Daoy (cell line): ENCODE measurements around the gene NAA11. TPM values are rescaled to one million over a fixed set of nuclear protein-coding genes. Genes with fewer than 3 reads are reported as not detected.
A peak's percentile ranks its signal among the peaks of the same experiment; 100 is the strongest.

Source experiments
- DNase-seq: peaks from one replicate; pipeline ENCODE4 v3.0.0-alpha.2; 2015; ENCODE audit warnings: low read depth
- total RNA-seq: library from RNA; depleted of rRNA; stranded (reverse); fragments of >200 nt; shearing (Covaris generic); gene quantifications from 2 replicates; pipeline ENCODE4 v1.2.3, GENCODE V29; 2014; rRNA removed

Gene NAA11
- 10.2 and 10.9 TPM in 2 replicates for total RNA-seq

DNA sequence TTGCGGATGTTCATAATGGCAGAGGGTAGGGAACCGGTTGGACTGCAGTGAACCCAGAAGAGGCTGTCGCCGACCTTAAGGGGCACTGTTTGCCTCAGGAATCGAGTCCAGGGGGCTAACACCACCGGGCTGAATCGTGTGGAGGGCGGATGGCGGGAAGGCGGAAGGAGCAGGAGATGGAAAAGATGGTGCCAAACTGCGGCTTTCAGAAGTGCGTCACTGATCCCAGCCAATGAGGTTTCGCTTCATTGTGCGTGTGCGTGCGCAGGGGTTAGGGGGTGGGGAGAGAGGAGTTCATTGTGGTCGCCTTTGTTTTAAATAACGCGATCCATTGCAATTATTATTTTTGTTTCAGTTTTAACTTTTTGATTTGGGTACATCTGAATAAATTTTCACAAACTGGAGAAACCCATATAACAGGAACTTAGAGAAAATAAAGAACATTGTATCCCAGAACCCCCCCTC lies at the start of gene NAA11:
Gene NAA11, minus strand, starts transcription at position 198 of the 465 bp plus-strand sequence. Its CDS starts 184 bp downstream, at position 14.
- DNase-seq = peak; percentile 61

DNA sequence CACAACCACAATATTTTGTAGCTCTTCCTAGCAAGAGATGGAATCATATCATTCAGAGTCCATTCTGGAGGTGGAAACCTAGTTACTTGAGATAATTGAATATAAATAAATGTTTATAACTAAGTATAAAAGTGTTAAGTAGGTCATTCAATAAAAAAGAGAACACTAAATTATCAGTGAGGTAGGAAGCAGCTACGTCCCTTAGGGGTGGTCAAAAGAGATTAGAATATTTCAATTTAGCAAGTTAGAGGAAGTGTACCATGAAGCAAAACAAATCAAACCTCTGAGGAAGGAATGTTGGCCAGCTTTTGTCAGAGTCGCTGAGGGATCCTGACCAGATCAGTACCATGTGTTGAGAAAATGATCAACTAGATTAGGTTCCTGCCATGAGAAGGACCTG lies 44.2 kb upstream of the NAA11 start:
- no peak for DNase-seq

DNA sequence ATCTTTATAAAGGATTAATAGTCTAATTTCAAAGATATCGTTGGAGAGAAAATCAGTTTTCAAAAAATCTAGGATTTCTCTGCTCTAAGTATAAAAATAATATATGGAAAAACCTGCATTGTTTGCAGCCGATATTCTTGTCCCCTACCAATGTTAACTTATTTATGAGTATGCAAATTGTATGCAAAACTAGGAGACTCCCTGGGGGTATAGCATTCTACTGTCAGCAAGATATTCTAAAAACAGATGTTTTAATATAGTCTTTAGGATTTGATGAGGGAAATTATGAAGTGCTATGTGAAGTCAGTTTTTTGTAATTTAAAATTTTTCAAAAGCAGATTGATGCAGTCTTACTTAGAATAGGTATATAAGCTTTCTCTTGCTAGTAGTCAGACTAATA lies 41.2 kb upstream of the NAA11 start:
- DNase-seq = no peak

DNA sequence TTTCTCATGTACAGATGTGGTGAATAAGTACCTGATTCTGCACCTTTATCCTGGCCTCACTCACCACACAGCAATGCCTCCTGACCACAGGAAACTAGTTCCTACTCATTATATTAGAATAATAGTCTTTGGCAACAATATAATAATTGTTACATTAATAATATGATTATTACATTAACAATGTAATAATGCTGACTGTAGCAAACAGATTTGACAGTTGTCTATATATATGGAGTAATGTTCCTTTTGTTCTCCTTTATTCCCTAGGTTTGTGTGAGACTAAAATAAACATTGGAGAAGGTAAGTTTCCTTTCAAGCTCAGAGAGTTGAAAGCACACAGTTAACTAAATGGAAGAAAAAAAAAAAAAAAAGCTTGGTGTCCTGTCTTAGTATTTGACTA lies 40.6 kb upstream of the NAA11 start:
- no peak for DNase-seq

DNA sequence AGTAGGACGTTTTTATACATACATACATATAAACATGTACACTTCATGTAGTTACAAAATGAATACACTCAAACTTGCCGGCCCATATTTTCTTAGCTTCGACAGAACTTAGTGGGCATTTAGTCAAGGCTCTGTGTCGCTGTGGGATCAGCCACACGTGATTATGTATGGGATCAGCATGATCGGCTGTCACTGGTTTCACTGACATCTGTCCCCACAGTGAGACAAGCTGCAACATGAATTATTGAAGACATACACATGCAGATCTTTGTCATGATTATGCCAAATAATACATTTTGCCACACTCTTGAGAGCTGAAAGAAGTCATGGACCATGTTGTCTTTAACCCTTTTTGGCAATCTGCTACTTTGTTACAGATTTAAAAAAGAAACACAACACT lies 38.2 kb upstream of the NAA11 start:
- DNase-seq = no peak

DNA sequence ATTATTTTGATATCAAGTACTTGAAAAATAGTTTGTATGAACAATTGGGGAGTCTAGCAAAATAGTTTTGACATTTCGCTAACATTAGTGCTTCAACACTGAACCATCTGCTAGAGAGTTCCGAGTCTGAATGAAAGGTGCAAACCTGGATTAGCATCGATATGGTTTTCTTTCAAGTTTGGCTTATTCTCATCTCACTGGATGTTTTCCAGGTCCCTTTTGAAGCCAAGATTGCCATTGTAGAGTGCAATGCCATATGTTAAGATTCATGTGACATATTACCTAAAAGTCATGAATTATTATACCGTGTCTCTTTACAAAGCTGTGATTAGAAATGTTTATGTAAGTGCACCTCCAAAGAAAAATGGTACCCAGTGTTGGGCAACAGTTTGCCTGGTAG lies 36.8 kb upstream of the NAA11 start:
- no peak for DNase-seq

DNA sequence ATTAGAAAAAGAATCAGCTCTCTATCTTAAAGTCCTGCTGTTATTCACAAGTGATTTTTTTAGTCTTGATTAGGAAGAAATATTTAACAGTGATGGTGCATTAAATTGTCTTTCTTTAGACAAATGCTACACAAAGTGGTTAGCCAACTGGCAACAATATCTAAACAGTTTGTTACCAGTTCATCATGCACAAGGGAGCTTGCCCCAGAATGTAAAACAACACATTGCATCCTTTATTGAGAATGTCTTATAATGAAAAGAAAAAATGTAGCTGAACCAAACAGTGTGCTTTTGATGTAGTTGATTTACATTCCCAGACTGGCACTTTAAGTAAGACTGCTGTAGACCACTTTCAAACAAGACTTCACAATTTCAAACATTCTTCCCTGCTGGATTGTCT lies 34.1 kb upstream of the NAA11 start:
- DNase-seq = no peak

DNA sequence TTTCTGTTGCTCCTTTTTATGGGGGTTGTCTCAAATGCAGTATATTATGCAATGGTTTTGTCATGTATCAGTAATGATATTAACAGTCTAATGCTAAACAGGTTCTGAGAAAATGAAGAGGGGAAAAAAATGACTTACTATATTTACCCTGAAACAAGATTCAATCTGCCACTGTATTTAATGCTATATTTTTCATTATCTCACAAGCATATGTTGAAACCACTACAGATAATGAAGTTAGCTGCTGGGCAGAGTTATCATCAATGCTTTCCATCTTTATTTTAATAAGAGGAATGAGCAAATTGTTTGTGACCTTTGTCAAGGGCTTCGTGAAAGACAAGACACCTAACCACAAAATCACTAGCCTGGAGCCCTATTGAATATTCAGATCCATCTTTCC lies 32.6 kb upstream of the NAA11 start:
- DNase-seq = no peak

DNA sequence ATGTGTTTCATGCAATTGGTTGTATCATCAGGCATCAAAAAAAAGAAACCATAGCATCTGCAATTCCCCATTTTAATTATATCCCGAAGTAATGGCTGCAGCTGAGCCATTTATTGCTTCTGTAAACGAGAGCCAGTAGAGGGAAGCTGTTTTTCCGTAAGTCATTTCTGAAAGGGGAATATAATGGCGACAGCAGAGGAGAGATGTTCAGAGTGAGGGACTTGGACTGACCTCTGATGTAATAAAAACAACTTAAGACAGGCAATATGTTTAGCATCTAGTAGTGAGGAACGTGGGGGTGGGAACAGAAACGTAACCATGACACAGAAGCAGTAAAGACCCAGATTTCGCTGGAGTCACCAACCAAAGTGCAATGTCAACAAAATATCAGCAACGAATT lies 31.5 kb upstream of the NAA11 start:
- DNase-seq = no peak

DNA sequence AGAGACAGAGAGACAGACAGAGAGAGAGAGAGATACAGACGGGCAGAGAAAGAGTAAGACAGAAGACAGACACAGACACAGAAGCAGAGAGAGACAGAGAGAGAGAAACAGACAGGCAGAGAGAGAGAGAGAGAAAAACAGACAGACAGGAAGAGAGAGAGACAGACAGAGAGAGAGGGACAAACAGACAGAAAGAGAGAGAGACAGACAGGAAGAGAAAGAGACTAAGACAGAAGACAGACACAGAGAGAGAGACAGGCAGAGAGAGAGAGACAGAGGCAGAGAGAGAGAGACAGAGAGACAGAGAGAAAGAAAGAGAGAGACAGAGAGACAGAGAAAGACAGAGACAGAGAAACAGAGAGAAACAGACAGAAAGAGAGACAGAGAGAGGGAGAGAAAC lies 27.2 kb upstream of the NAA11 start:
- no peak for DNase-seq

DNA sequence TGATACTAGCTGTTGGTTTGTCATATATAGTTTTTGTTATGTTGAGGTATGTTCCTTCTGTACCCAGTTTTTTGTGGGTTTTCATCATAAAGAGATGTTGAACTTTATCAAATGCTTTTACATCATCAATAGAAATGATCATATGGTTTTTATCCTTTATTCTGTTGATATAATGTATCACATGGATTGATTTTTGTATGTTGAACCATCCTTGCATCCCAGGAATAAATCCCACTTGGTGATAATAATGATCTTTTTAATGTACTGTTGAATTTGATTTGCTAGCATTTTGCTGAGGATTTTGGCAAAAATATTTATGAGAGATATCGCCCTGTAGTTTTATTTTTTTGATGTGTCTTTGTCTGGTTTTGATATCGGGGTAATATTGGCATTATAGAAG lies 22.5 kb upstream of the NAA11 start:
- no peak for DNase-seq

DNA sequence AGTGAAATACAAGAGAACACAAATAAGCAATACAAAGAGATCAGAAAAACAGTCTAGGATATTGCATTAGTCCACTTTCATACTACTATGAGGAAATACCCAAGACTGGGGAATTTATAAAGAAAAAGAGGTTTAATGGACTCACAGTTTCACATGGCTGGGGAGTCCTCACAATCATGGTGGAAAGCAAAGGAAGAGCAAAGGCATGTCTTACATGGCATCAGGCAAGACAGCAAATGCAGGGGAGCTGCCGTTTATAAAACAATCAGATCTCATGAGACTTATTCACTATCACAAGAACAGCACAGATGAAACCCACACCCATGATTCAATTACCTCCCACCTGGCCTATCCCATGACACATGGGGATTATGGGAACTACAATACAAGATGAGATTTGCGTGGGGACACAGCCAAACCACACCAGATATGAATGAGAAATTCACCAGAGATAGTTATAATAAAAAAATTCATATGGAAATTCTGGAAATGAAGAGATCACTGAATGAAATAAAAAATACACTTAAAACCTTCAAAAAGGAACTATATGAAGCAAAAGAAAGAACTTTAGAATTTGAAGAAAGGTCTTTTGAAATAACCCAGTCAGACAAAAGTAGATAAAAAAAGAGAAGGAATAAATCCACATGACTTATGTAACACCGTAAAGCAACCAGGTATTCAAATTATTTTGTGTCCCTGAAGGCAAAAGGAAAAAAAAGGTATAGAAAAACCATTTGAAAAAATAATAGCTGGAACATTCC lies 16.2 kb upstream of the NAA11 start:
- no peak for DNase-seq

DNA sequence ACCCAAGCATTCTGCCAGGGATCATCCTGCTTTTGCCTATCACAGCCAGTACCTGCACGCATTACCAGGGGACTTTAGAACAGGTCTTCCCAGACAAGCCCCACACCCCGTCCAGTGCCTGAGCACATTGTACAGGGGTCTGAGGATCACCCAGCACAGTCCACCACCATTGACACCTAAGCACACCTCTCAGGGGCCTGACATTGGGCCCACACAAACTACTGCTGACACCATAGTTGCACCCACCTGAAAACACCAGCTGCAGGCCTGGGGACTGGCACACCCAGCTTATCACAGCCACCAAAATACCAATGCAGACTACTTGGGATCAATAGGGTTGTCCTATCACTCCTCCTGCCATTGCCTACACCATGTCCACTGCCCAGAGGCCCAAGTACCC lies 14.7 kb upstream of the NAA11 start:
- DNase-seq = no peak

DNA sequence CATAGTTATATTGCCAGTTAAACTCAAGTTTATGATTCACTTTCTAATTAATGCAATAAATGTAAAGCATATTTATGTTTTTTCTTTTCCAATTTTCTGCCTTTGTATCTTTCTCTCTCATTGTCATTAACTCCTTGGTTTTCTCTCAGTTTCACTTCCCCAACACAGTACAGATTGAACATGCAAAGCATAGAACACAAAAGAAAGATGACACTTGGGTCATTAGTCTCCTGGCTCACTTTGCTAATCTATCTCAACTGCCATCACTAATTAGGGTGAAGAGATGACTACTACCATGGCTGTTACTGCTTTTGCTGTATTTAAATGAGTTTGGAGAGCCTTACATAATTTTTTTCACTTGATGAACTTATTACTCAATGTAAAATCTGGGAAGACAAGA lies 12.3 kb upstream of the NAA11 start:
- no peak for DNase-seq

DNA sequence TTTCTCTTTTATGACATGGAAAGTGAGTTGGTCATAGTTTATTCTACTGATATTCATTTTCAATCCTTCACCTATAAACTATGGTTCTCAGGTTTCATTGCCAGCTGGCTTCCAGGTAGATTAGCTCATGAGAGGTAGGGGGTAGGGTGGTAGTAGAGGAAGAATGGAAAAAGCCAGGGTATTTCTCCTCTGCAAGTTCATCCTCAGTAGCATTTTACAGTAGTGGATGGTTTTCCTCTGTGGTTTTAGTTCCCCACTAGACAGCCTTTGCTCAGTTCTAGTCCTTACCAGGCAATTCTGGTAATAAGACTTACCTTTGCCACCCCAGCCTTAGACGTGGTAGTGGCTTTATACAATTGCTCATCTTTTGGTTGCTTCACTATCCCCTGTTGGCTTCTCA lies 8.9 kb upstream of the NAA11 start:
- DNase-seq = no peak

DNA sequence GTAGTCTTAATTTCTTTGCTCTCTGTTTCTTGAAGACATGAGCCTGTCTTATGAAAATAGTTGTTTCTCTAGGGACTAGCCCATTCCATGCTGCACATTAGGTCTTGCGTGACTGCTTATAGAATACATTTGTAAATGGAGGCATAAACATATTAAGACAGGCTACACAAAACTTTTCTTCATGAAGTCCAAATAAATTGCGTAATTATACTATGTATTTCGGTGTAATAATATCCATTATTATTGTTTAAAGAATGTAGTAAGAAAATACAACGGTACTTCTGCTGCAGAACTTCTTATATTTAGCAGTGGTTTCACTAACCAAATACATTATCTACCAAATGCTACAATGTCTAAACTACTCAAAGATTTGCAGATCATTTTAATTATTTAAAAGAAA lies 8.5 kb upstream of the NAA11 start:
- no peak for DNase-seq

DNA sequence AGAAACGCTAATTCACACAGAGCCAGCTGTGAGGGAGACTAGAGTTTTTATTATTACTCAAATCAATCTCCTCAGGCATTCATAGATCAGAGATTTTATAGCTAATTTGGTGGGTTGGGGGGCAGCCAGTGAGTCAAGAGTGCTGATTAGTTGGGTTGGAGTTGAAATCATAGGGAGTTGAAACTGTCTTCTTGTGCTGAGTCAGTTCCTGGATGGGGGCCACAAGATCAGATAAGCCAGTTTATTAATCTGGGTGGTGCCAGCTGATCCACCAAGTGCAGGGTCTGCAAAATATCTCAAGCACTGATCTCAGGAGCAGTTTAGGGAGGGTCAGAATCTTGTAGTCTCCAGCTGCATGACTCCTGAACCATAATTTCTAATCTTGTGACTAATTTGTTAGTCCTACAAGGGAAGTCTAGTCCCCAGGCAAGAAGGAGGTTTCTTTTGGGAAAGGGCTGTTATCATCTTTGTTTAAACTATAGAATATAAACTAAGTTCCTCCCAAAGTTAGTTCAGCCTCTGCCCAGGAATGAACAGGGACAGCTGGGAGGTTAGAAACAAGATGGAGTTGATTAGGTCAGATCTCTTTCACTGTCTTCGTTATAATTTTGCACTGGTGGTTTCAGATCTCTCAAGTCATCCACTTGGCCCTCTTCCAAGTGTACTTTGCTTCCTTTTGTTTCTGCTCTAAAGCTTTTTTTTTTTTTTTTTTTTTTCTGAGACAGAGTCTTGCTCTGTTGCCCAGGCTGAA lies 5.4 kb upstream of the NAA11 start:
- DNase-seq = peak; percentile 40

DNA sequence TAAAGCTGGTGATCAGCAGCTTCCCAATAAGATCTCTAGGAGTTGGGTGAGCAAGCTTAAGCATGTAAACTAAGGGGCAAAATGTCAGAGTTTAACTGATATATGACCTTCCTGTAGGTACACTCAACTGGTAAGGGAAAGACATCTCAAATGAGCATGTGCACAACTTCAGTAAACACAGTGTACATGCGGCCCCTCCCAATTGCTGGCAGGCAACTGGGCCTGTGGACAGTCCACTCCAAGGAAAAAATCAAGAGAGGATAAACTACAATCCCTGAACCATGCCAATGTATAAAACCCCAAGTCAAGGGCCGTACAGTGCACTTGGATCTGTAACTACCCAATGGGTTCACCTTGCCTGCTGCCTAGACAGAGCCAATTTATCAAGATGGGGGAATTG lies 4.9 kb upstream of the NAA11 start:
- no peak for DNase-seq

DNA sequence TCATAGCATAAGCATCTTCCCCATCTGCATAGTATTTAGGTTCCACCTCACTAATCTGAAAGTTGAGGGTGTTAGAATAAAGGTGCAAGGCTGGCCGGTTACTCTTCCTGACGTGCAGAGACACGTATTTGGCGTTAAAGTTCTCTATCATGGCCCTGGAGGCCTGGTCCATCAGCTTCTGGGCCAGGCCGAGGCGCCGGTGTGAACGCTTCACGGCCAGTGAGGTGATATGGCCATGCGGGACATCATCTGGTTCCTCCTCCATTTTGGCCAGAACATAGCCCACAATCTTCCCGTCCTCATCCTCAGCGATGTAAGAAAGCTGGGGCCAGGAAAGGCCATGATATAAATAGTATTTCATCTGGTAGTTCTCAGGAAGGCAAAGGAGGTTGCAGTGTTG lies 425 bp downstream of the NAA11 start:
- no peak for DNase-seq

DNA sequence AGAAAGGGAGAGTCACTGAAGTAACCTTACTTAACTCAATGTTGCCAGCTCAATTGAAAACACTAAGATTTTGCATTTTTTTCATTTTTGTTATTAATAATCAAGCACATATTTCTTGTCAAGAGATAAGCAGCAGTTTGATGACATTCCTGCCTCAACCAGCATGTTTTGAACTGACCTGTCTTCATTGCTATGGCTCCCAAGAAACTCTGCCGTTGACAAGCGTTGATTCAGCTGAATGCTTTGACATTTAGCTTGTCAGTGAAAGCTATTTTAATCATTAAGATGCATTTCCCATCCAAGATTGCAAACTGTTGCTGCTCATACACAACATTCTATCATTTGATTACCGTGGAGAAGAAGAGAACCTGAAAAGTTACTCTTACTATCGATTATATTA lies 5.9 kb downstream of the NAA11 start:
- DNase-seq = no peak

DNA sequence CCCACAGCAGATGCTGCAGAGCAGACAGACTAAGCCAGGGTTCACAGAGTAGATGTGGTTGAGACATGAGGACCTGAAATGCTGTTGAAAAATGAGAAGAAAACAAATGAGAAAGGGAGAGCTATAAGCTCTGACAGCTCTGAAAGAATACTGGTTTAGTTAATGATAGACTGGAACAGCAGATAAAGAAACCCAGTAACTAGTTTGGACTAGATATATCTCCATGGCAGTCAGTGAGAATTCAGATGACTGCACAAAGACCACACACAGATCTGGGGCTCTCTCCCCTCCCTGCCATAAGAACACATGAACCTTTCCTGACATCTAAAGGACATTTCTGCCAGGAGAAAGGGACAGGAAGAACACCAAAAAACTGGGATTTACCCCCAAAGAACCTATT lies 8.2 kb downstream of the NAA11 start:
- no peak for DNase-seq

DNA sequence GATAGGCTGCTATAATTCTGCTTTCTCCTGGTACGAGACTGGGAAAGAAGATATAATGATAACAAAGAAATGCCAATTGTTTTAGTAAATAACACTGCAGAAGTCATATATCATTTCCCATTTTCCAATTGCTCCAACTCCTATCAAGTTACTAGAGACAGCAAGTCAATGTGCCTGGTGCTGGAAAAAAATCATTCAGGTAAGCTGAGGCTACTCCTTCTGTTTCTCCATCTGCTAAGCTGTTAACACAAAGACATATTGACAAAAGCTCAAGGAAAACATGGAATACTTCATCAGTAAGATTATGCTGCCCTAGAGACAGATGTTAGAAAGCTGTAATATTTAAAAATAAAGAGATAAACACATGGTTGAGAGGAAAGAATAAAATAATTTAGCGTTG lies 10.0 kb downstream of the NAA11 start:
- no peak for DNase-seq

DNA sequence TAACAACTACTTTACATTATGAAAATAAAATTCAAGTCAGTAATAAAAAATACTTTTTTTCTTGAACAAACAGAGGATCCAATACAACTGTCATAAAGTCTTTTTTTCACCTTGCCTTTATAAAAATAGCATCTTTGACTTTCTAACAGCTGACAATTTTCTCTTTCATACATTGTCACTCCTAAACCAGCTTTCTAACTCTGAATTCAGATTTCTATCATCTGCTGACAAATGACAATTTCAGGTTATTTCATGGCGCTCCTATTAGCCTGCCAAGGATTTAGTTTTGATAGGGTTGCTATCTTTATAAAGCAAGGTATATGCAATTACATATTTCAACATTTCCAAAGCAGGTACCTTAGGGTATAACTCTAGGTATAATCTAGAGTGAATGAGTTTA lies 14.6 kb downstream of the NAA11 start:
- no peak for DNase-seq
